Fibroblast of skin of left biceps (primary cell): Measurements from ENCODE around the gene TAOK3.

Experiments
- DNase-seq, 2 experiments: peaks; one replicate each; pipeline ENCODE4 v3.0.0-alpha.2; 2013; ENCODE audit warnings: low read depth in 2 of 2

Gene TAOK3

DNA sequence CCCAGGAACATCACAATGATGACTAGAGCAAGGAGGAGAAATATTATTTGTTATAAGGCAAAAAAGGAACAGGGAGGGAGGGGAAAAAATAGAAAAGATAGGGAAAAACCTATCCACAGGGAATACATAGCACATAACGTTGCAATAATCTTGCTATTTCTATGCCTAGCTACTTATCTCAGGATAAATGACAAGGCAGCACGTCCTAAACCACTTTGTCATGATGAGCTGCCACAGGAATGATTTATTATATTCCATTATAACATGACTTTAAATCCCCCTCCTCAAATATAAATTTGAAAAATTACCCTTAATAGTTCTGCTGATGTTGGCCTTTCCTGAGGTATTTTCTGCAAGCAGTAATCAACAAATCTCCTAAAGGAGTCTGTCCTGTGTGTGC, 160.1 kb downstream of the TAOK3 start:
- no peak for DNase-seq

DNA sequence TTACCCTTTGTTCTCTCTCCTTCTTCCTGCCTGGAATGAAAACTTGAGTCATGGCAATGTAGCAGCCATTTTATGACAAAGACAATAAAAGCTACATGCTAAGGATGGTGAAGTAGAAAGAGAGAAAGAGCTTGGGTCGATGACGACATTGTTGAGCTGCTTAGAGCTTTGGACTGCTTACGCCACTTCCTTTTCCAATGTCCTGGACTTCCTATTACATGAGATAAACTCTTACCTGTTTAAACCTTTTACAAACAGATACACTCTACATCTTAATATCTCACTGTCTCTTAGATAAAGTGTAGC, 166.6 kb downstream of the TAOK3 start:
- no peak for DNase-seq

DNA sequence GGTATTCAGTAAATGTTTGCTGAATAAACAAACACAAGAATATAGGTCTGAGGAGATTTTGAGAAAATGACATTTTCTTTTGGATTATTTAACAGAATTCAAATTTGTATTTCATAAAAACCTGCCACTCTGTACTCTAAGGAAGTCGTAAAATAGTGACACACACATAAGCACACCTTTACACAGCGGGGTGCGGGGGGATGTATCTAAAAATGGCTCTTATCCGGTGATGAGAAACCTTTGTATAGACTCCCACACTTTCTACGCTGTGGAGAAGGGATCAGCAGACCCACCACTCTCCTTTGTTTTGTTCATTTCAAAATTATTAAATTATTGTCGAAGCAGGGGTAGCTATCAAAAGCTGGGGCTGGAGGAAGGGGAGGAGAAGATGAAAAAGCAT, 178.7 kb downstream of the TAOK3 start:
- no peak for DNase-seq

- no peak for DNase-seq
Measured at GRCh38 chr12:118193477-118193876, 179.2 kb downstream of the TAOK3 start.

GRCh38 chr12:118190266-118190665, 182.4 kb downstream of the TAOK3 start:
- DNase-seq, result no peak

GRCh38 chr12:118189741-118190191, 182.9 kb downstream of the TAOK3 start:
- no peak for DNase-seq

- DNase-seq, result peak in 1 of 2 experiments; percentile 41
Measured at GRCh38 chr12:118188690-118189371, 183.9 kb downstream of the TAOK3 start.

GRCh38 chr12:118187751-118188435, 184.8 kb downstream of the TAOK3 start:
- DNase-seq, result no peak

- DNase-seq, result no peak
Measured at GRCh38 chr12:118185602-118186397, 186.9 kb downstream of the TAOK3 start.

DNA sequence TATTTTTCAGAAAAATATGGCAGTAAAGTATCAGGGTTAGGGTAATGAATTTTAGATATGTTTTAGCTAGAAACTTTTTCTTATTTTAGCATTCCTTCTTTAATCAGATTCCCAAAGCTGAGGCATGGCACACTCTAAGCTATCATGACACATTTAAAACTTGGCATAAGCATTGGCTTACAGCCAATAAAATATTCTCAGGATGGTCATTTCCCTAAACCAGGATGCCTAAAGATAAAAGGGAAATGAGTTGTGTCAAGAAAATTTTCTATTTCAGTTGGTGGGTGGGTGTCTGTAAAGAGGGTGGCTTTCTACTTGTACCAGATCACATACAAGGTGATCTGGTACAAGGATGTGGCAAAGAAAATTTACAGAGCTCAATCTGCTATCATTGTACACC, 189.0 kb downstream of the TAOK3 start:
- no peak for DNase-seq

DNA sequence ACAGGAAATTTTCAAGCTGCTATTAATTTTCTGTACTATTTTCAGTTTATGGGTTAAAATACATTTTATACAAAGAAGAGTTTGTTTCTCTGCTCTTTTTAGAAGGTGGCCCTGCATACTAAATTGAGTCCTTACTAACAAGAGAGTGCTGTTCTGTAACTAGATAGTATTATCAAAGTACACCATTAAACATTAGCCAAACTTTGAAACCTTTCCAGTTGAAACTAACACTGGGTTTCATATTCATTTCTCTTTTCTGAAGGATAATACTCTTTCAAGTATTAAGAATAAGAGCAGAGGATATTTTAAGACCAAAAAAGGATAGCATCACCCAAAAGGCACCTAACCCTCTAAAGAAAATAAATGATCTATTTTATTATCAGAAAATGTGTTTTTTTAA, 189.6 kb downstream of the TAOK3 start:
- DNase-seq, result no peak

GRCh38 chr12:118175823-118176447, 196.8 kb downstream of the TAOK3 start:
- no peak for DNase-seq

DNA sequence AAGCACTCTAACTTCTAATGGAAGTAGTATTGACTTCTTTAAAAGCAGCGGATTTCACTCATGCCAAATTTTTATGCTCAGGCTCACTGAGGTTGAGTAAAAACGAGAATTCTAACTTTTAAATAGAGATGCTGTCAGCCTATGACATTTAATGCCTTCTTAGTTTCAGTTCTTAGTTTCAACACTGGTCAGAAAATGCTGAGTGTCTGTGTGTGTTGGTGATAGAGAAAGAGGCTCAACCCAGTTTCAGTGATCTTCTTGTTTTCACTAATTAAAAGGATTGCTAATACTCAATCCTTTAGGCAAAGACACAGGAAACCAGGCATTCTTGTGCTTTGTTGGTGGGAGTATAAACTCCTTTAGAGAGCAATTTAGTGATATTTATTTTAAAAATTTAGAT, 205.8 kb downstream of the TAOK3 start:
- DNase-seq, result no peak

- DNase-seq, result no peak
Measured at GRCh38 chr12:118164798-118165486, 207.8 kb downstream of the TAOK3 start.

DNA sequence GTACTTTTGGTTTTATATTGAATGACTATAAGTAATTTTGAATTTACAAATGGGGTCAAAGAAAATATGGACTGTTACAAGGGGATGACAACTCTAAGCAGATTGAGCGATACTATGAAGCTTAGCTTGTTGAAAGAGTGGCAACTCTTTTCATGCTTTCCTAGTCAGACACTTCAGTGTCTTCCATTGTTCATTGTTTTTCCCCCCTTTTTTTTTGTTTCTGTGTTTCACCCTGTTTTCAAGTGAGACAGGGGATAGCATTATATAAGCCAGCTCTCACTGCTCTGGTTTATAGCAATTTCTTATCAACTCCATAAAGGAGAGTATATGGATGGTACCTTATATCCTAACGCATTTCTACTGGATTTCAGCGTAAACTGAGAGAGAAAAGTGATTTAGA, 212.2 kb downstream of the TAOK3 start:
- DNase-seq, result no peak

- no peak for DNase-seq
Measured at GRCh38 chr12:118151755-118152154, 221.0 kb downstream of the TAOK3 start.

GRCh38 chr12:118150625-118151024, 222.1 kb downstream of the TAOK3 start:
- DNase-seq, result no peak

DNA sequence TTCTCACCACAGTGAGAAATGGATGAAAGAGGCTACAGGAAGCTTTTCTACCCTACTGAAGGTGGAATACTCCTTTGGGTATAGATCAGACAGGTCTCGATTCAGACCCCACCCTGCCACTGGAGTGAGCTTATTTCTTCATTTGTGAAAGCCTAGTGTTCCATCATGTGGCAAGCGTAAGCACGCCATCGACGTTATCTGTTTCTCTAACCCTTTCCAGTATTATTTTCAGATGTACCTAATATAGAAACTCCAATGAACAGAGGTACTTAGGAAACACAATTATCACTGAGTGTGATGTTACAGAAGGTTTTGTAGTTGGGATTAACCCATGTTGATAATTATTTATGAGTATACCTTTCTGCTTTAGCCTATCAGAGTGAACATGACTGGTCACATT, 224.4 kb downstream of the TAOK3 start:
- DNase-seq, result no peak

DNA sequence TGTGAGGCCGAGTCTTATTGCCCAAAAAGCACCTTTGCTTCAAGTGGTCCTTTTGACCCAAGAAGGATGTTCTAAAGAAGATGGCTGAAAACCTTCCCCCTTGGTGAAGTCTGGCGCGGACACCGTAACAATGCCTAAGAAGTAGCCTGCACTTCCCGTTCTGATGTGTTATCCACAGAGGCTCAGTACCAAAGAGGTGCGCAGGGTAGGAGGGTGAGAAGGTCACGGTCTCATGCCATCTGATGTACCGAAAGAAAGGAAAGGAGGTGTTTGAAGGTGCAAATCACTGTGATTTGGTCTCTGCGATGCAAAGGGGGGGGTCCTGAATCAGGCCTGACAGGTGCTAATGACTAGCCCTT, 226.9 kb downstream of the TAOK3 start:
- DNase-seq, result no peak

- DNase-seq, result no peak
Measured at GRCh38 chr12:118145113-118145797, 227.5 kb downstream of the TAOK3 start.

- no peak for DNase-seq
Measured at GRCh38 chr12:118144499-118144898, 228.2 kb downstream of the TAOK3 start.
